ENCODE results near the gene JPH3. TPM values are rescaled to one million over a fixed set of nuclear protein-coding genes. Genes with fewer than 3 reads are reported as not detected.

The JPH3 gene
- total RNA-seq, 2 experiments from 2014 or later, result 0.07 to 0.09 TPM

DNA sequence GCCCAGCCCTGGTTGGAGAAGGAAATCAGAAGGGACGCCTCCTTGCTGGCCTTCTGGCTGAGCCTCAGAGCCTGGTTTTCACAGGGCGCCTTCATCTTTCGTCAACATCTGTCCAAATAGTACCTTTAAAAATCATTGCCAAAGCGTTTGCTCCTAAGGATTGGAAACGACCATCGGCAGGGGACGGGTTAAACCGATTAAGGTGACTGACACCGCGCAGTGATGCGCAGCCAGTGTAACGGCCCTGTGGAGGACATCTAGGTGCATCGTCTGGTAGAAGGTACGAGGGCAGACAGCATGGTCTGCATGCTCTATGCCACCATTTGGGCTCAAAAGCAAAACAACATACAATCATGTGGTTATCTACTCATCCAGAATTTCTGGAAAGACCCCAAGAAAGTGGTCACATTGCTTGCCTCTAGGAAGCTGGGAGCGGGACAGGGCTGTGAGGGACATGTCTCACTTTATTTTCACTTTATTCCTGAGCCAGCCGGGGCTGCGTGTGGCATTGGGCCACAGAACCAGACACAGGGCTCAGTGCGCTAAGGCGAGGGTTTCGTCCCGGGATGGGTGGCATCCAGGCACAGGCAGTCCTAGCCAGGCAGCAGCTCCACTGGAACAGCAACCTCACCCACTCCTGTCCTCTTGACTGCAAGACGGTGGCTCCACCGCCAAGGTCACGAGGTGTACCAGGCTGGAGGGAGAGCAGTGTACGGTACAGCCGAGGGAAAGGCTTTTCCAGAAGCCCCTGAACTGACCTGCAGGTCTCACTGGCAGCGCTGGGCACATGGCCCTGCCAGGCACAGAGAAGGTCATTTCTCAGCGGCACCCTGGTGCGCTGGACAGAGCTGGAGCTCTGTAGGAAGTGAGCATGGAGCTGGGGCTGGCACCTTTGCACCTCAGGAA is 40.9 kb upstream of the JPH3 start:
- CTCF ChIA-PET, result interaction anchor here (2.0 kb wide), 1 partner anchor 75 kb away, joined by 10 read pairs; no protein-coding TSS in a partner anchor
- Mint-ChIP-seq H3K36me3 (ENCODE audit: low read depth) (no peaks in the 10 kb centered on the region), H3K4me1 (ENCODE audit: low read depth) (no peaks in the 10 kb centered on the region), H3K27ac (no peak overlapping the region), H3K4me3 (no peak overlapping the region), H3K27me3 (peaks cover 4% of the 10 kb centered on the region), H3K9me3 (peaks cover 4% of the 10 kb centered on the region)
- ATAC-seq (no peak), DNase-seq (no peak)
- TF ChIP-seq, protein P1, sequence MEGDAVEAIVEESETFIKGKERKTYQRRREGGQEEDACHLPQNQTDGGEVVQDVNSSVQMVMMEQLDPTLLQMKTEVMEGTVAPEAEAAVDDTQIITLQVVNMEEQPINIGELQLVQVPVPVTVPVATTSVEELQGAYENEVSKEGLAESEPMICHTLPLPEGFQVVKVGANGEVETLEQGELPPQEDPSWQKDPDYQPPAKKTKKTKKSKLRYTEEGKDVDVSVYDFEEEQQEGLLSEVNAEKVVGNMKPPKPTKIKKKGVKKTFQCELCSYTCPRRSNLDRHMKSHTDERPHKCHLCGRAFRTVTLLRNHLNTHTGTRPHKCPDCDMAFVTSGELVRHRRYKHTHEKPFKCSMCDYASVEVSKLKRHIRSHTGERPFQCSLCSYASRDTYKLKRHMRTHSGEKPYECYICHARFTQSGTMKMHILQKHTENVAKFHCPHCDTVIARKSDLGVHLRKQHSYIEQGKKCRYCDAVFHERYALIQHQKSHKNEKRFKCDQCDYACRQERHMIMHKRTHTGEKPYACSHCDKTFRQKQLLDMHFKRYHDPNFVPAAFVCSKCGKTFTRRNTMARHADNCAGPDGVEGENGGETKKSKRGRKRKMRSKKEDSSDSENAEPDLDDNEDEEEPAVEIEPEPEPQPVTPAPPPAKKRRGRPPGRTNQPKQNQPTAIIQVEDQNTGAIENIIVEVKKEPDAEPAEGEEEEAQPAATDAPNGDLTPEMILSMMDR (IDR thresholded peaks at IDR 0.05), result no peak
- intact Hi-C loops (cut with micrococcal nuclease), result no loop called here
- POLR2A ChIA-PET, result no interaction called here

DNA sequence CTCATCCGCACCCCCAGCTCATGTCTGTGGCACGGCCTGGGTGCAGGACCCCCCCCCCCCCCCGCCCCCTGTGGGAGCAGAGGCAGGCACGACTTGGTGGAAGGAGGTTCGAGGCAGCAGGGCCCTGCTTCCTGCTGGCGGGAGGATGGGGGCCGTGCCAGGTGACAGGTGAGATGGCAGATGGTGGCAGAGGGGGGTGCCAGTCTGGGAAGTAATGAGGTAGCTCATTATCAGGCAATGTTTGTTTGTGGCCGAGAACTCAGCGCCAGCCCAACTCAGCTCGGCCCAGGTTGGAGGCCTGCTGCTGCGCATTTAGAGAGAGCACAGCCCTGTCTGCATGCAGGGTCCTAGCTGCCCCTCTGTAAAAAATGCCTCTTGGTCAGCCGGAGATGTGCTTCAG is 40.1 kb upstream of the JPH3 start:
- H3K9me3 Mint-ChIP-seq, result peaks cover 4% of the 10 kb centered on the region
- H3K36me3 Mint-ChIP-seq (ENCODE audit: low read depth), result no peaks in the 10 kb centered on the region
- no peak for DNase-seq
- H3K27ac Mint-ChIP-seq, result no peak overlapping the region
- no peaks in the 10 kb centered on the region for H3K4me1 Mint-ChIP-seq (ENCODE audit: low read depth)
- ChIA-PET POLR2A (no interaction called here), CTCF (interaction anchor here (2.0 kb wide), 1 partner anchor 74 kb away, joined by 10 read pairs; no protein-coding TSS in a partner anchor)
- H3K27me3 Mint-ChIP-seq, result peaks cover 4% of the 10 kb centered on the region
- intact Hi-C loops (cut with micrococcal nuclease), result no loop called here
- TF ChIP-seq, protein P1 (IDR thresholded peaks at IDR 0.05), result no peak
- no peak overlapping the region for H3K4me3 Mint-ChIP-seq
- ATAC-seq, result no peak

GRCh38 chr16:87563022-87563421 is 39.3 kb upstream of the JPH3 start:
- CTCF ChIA-PET, result interaction anchor here (2.0 kb wide), 1 partner anchor 73 kb away, joined by 10 read pairs; no protein-coding TSS in a partner anchor
- Mint-ChIP-seq H3K27me3 (peaks cover 4% of the 10 kb centered on the region), H3K4me1 (ENCODE audit: low read depth) (no peaks in the 10 kb centered on the region), H3K27ac (no peak overlapping the region), H3K36me3 (ENCODE audit: low read depth) (no peaks in the 10 kb centered on the region), H3K4me3 (no peak overlapping the region), H3K9me3 (peaks cover 4% of the 10 kb centered on the region)
- TF ChIP-seq, protein P1 (IDR thresholded peaks at IDR 0.05), result no peak
- DNase-seq, result no peak
- ATAC-seq, result no peak
- intact Hi-C loops (cut with micrococcal nuclease), result no loop called here
- POLR2A ChIA-PET, result no interaction called here

DNA sequence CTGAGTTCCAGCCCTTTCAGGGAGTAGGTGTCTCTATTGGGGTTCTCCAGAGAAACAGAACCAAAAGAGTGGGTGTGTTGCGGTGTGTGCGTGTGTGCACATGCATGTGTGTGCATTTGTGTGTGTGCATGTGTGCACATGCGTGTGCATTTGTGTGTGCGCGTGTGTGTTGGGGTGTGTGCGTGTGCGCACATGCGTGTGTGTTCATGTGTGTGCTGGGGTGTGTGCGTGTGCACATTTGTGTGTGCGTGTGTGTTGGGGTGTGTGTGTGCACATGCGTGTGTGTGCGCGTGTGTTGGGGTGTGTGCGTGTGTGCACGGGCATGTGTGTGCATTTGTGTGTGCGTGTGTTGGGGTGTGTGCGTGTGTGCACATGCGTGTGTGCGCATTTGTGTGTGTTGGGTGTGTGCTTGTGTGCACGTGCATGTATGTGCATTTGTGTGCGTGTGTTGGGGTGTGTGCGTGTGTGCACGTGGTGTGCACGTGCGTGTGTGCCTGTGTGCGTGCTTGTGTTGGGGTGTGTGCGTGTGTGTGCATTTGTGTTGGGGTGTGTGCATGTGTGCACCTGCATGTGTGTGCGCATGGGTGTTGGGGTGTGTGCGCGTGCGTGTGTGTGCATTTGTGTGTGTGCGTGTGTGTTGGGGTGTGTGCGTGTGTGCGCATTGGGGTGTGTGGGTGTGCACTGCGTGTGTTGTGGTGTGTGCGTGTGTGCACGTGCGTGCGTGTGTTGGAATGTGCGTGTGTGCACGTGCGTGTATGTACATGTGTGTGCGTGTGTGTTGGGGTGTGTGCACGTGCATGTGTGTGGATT is 38.4 kb upstream of the JPH3 start:
- DNase-seq, result no peak
- Mint-ChIP-seq H3K9me3 (peaks cover 4% of the 10 kb centered on the region), H3K4me3 (no peak overlapping the region), H3K4me1 (ENCODE audit: low read depth) (no peaks in the 10 kb centered on the region), H3K27ac (no peak overlapping the region), H3K27me3 (peaks cover 4% of the 10 kb centered on the region), H3K36me3 (ENCODE audit: low read depth) (no peaks in the 10 kb centered on the region)
- intact Hi-C loops (cut with micrococcal nuclease), result no loop called here
- POLR2A ChIA-PET, result no interaction called here
- CTCF ChIA-PET, result interaction anchor here (2.0 kb wide), 1 partner anchor 72 kb away, joined by 10 read pairs; no protein-coding TSS in a partner anchor
- TF ChIP-seq, protein P1 (IDR thresholded peaks at IDR 0.05), result no peak
- no peak for ATAC-seq

DNA sequence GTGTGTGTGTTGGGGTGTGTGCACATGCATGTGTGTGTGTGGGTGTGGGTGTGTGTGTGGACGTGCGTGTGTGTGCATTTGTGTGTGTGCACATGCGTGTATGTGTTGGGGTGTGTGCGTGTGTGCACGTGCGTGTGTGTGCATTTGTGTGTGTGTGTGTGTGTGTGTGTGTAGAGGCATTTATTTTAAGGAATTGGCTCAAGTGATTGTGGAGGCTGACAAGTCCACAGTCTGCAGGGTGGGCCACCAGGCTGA is 37.9 kb upstream of the JPH3 start:
- no peak overlapping the region for H3K27ac Mint-ChIP-seq
- intact Hi-C loops (cut with micrococcal nuclease), result no loop called here
- H3K4me1 Mint-ChIP-seq (ENCODE audit: low read depth), result no peaks in the 10 kb centered on the region
- H3K9me3 Mint-ChIP-seq, result peaks cover 4% of the 10 kb centered on the region
- POLR2A ChIA-PET, result no interaction called here
- ATAC-seq, result no peak
- CTCF ChIA-PET, result no interaction called here
- TF ChIP-seq, protein P1 (IDR thresholded peaks at IDR 0.05), result no peak
- no peak for DNase-seq
- no peaks in the 10 kb centered on the region for H3K36me3 Mint-ChIP-seq (ENCODE audit: low read depth)
- no peak overlapping the region for H3K4me3 Mint-ChIP-seq
- H3K27me3 Mint-ChIP-seq, result peaks cover 1% of the 10 kb centered on the region

Measured in activated CD8-positive, alpha-beta T cell treated with anti-CD3 and anti-CD28 coated beads for 36 hours (primary cell).